H9 (cell line): ENCODE results near the gene KCNMB4. TPM values are rescaled to one million over a fixed set of nuclear protein-coding genes. Genes with fewer than 3 reads are reported as not detected.

Experiments
- DNase-seq: peaks from one replicate; pipeline ENCODE4 v3.0.0-alpha.2; 2017
- H2AFZ ChIP-seq: one replicate; pipeline ENCODE4 v1.6.1; 2013; ENCODE audit warnings: mild to moderate bottlenecking, low read length, control low read depth, moderate library complexity
- H2AK5ac ChIP-seq: 2 replicates; pipeline ENCODE4 v1.6.1; 2013; ENCODE audit warnings: low read length, control low read depth, mixed read lengths; ENCODE audit not compliant: insufficient read length
- H2BK120ac ChIP-seq: one replicate; pipeline ENCODE4 v1.6.1; 2013; ENCODE audit warnings: low read depth, mild to moderate bottlenecking, low read length, control low read depth, inconsistent platforms; ENCODE audit not compliant: poor library complexity, severe bottlenecking
- H2BK12ac ChIP-seq: 2 replicates; pipeline ENCODE4 v1.6.1; 2013; ENCODE audit warnings: low read length, control low read depth, mixed read lengths, low read depth; ENCODE audit not compliant: insufficient read length
- H2BK15ac ChIP-seq: 2 replicates; pipeline ENCODE4 v1.6.1; 2013; ENCODE audit warnings: low read depth, low read length, control low read depth
- H2BK20ac ChIP-seq: one replicate; pipeline ENCODE4 v1.6.1; 2013; ENCODE audit warnings: low read depth, mild to moderate bottlenecking, low read length, control low read depth, inconsistent platforms; ENCODE audit not compliant: poor library complexity, severe bottlenecking
- H2BK5ac ChIP-seq: 2 replicates; pipeline ENCODE4 v1.6.1; 2013; ENCODE audit warnings: low read length, control low read depth, mixed read lengths; ENCODE audit not compliant: insufficient read length
- H3K14ac ChIP-seq: 2 replicates; pipeline ENCODE4 v1.6.1; 2013; ENCODE audit warnings: low read length, control low read depth; ENCODE audit not compliant: insufficient read depth
- H3K18ac ChIP-seq: 2 replicates; pipeline ENCODE4 v1.6.1; 2013; ENCODE audit warnings: low read depth, mild to moderate bottlenecking, mixed read lengths, low read length, control low read depth; ENCODE audit not compliant: insufficient read length
- H3K23ac ChIP-seq: 2 replicates; pipeline ENCODE4 v1.6.1; 2013; ENCODE audit warnings: low read length, control low read depth, mixed read lengths, low read depth; ENCODE audit not compliant: insufficient read length
- H3K23me2 ChIP-seq: 2 replicates; pipeline ENCODE4 v1.6.1; 2013; ENCODE audit warnings: low read depth, mild to moderate bottlenecking, mixed read lengths, low read length, control low read depth; ENCODE audit not compliant: insufficient read length, poor library complexity, severe bottlenecking
- H3K27ac ChIP-seq: 2 replicates; pipeline ENCODE4 v1.5.1; 2013; ENCODE audit warnings: low read length, control low read depth, mixed read lengths, low read depth; ENCODE audit not compliant: insufficient read length
- H3K27me3 ChIP-seq: 2 replicates; pipeline ENCODE4 v1.6.1; 2013; ENCODE audit warnings: low read length, control low read depth, inconsistent platforms; ENCODE audit not compliant: insufficient read depth
- H3K4ac ChIP-seq: 2 replicates; pipeline ENCODE4 v1.6.1; 2013; ENCODE audit warnings: low read depth, mild to moderate bottlenecking, control low read depth, inconsistent platforms, low read length, moderate library complexity
- H3K4me1 ChIP-seq: 2 replicates; pipeline ENCODE4 v1.6.1; 2013; ENCODE audit warnings: low read length, control low read depth, inconsistent platforms; ENCODE audit not compliant: insufficient read depth
- H3K4me2 ChIP-seq: 2 replicates; pipeline ENCODE4 v1.6.1; 2013; ENCODE audit warnings: low read length, control low read depth, mixed read lengths; ENCODE audit not compliant: insufficient read length, insufficient read depth
- H3K56ac ChIP-seq: 2 replicates; pipeline ENCODE4 v1.6.1; 2013; ENCODE audit warnings: low read depth, mild to moderate bottlenecking, mixed read lengths, low read length, control low read depth; ENCODE audit not compliant: insufficient read length
- H3K79me1 ChIP-seq: 2 replicates; pipeline ENCODE4 v1.6.1; 2013; ENCODE audit warnings: low read depth, mild to moderate bottlenecking, moderate library complexity, low read length, control low read depth, inconsistent platforms; ENCODE audit not compliant: insufficient read depth, poor library complexity, severe bottlenecking
- H3K79me2 ChIP-seq: 2 replicates; pipeline ENCODE4 v1.6.1; 2013; ENCODE audit warnings: low read length, control low read depth, inconsistent platforms; ENCODE audit not compliant: insufficient read depth
- H3K9ac ChIP-seq: 2 replicates; pipeline ENCODE4 v1.6.1; 2013; ENCODE audit warnings: low read length, control low read depth, mixed read lengths; ENCODE audit not compliant: insufficient read length; ENCODE audit errors: extremely low read depth
- H3K9me3 ChIP-seq: one replicate; pipeline ENCODE4 v1.6.1; 2013; ENCODE audit warnings: low read depth, low read length, inconsistent platforms; ENCODE audit not compliant: control insufficient read depth
- H3T11ph ChIP-seq: one replicate; pipeline ENCODE4 v1.6.1; 2013; ENCODE audit warnings: mild to moderate bottlenecking, low read length, control low read depth, inconsistent platforms
- H4K20me1 ChIP-seq: one replicate; pipeline ENCODE4 v1.6.1; 2013; ENCODE audit not compliant: control insufficient read depth, insufficient read length, insufficient read depth
- H4K5ac ChIP-seq: 2 replicates; pipeline ENCODE4 v1.6.1; 2013; ENCODE audit warnings: low read depth, mild to moderate bottlenecking, mixed read lengths, low read length, control low read depth; ENCODE audit not compliant: insufficient read length
- H4K8ac ChIP-seq: replicated peaks from 2 replicates; pipeline ENCODE4 v1.6.1; 2013; ENCODE audit warnings: low read length, control low read depth, mixed read lengths, low read depth; ENCODE audit not compliant: insufficient read length
- H4K91ac ChIP-seq: 2 replicates; pipeline ENCODE4 v1.6.1; 2013; ENCODE audit warnings: low read depth, mild to moderate bottlenecking, moderate library complexity, mixed read lengths, low read length, control low read depth; ENCODE audit not compliant: insufficient read length
- H3K27ac Mint-ChIP-seq, 3 experiments: 2 replicates in 2 of 3; 3 replicates in 1 of 3; pipeline ENCODE4 v1.8.0; 2020 to 2021; ENCODE audit warnings: mixed read lengths in 3 of 3, mild to moderate bottlenecking in 1 of 3, moderate library complexity in 1 of 3
- H3K27me3 Mint-ChIP-seq: 2 replicates; pipeline ENCODE4 v1.8.0; 2021; ENCODE audit warnings: low read depth, mild to moderate bottlenecking, moderate library complexity, mixed read lengths
- H3K36me3 Mint-ChIP-seq, 3 experiments: 2 replicates in 2 of 3; 3 replicates in 1 of 3; pipeline ENCODE4 v1.8.0; 2020 to 2021; ENCODE audit warnings: low read depth in 3 of 3, mixed read lengths in 3 of 3; ENCODE audit not compliant: insufficient read depth in 1 of 3
- H3K4me1 Mint-ChIP-seq, 2 experiments: 2 replicates each; pipeline ENCODE4 v1.8.0; 2020; ENCODE audit warnings: mixed read lengths in 2 of 2
- H3K4me3 Mint-ChIP-seq, 2 experiments: 2 replicates in 1 of 2; 3 replicates in 1 of 2; pipeline ENCODE4 v1.8.0; 2020 to 2021; ENCODE audit warnings: mild to moderate bottlenecking in 2 of 2, mixed read lengths in 2 of 2, moderate library complexity in 1 of 2
- H3K9me3 Mint-ChIP-seq, 2 experiments: 2 replicates in 1 of 2; 3 replicates in 1 of 2; pipeline ENCODE4 v1.8.0; 2020; ENCODE audit warnings: mild to moderate bottlenecking in 2 of 2, mixed read lengths in 2 of 2, moderate library complexity in 1 of 2
- WGBS: extraction: QIAGEN DNeasy Blood & Tissue Kit; methylation state at CpG from one replicate; pipeline ENCODE4 v1.1.7; 2013; ENCODE audit warnings: missing lambda C conversion rate, low lambda C conversion rate, mixed read lengths; ENCODE audit not compliant: insufficient read length; ENCODE audit errors: extremely low coverage; 5-methylcytosine and 5-hydroxymethylcytosine counted together
- total RNA-seq: library from RNA; stranded (reverse); gene quantifications from 2 replicates; pipeline ENCODE4 v1.2.1, GENCODE V29; 2021
- TF ChIP-seq, protein P1 (sequence below): fragments of 200-600 bp; sonication (generic); conservative IDR thresholded peaks from 3 replicates; pipeline ENCODE4 v1.8.0; 2021; ENCODE audit warnings: antibody characterized with exemption, mild to moderate bottlenecking

The KCNMB4 gene
- total RNA-seq, 1 experiment from 2014 or later = 16.2 TPM

DNA sequence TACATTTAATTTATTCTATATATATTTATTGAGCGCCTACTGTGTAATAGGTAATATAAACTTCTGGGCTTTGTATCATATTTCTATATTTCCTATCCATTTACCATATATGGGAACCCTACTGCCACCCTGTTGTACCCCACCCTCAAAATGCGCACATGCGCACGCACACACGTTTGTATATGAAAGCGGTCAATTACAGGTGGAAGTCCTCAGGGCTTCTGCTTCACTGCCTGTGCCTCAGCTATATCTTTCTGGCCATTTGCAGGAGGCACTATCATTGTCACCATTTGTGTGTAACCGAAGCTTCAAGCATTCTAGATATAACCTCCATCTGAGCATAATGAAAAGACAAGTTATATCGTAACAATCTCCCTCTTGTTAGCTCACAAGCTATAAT is 31.3 kb upstream of the KCNMB4 start:
- Histone ChIP-seq H3K79me2 (no peaks in the 10 kb centered on the region), H2BK15ac (no peak overlapping the region), H3K27me3 (no peaks in the 10 kb centered on the region), H4K91ac (no peak overlapping the region), H3K79me1 (no peaks in the 10 kb centered on the region), H3K23ac (no peak overlapping the region), H2AFZ (no peak overlapping the region), H3K56ac (no peak overlapping the region), H3K4ac (no peak overlapping the region), H3K4me2 (no peak overlapping the region), H2BK20ac (no peak overlapping the region), H3K9me3 (no peaks in the 10 kb centered on the region), H4K5ac (no peak overlapping the region), H3K9ac (no peak overlapping the region), H2BK12ac (no peak overlapping the region), H2BK120ac (no peak overlapping the region), H3K4me1 (peaks cover 3% of the 10 kb centered on the region), H3T11ph (no peak overlapping the region), H3K27ac (no peak overlapping the region), H3K23me2 (no peaks in the 10 kb centered on the region), H4K8ac (no peak overlapping the region), H3K18ac (no peak overlapping the region), H3K14ac (no peak overlapping the region), H4K20me1 (no peaks in the 10 kb centered on the region), H2AK5ac (no peak overlapping the region), H2BK5ac (no peak overlapping the region)
- no CpG with 5 or more reads among the region's 8 CpGs for WGBS
- peak; percentile 36 for DNase-seq
- H3K36me3 Mint-ChIP-seq = peaks cover 12 to 32% (median 31%) of the 10 kb centered on the region in 3 experiments; a peak in 6 of 7 replicates
- peak overlapping the region in 2 of 3 experiments; percentile 79 to 93; a peak in 3 of 7 replicates for H3K27ac Mint-ChIP-seq
- peaks cover 24 to 27% of the 10 kb centered on the region in 2 experiments for H3K4me1 Mint-ChIP-seq
- H3K9me3 Mint-ChIP-seq = no peaks in the 10 kb centered on the region
- TF ChIP-seq, protein P1, sequence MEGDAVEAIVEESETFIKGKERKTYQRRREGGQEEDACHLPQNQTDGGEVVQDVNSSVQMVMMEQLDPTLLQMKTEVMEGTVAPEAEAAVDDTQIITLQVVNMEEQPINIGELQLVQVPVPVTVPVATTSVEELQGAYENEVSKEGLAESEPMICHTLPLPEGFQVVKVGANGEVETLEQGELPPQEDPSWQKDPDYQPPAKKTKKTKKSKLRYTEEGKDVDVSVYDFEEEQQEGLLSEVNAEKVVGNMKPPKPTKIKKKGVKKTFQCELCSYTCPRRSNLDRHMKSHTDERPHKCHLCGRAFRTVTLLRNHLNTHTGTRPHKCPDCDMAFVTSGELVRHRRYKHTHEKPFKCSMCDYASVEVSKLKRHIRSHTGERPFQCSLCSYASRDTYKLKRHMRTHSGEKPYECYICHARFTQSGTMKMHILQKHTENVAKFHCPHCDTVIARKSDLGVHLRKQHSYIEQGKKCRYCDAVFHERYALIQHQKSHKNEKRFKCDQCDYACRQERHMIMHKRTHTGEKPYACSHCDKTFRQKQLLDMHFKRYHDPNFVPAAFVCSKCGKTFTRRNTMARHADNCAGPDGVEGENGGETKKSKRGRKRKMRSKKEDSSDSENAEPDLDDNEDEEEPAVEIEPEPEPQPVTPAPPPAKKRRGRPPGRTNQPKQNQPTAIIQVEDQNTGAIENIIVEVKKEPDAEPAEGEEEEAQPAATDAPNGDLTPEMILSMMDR = no peak
- no peak overlapping the region for H3K4me3 Mint-ChIP-seq
- H3K27me3 Mint-ChIP-seq = no peaks in the 10 kb centered on the region
